ENCODE data around the gene UBE2H.

The UBE2H gene

GRCh38 chr7:129919492-129919891 lies 33.3 kb downstream of the UBE2H start:
- TF ChIP-seq ZNF274 (IDR thresholded peaks at IDR 0.05; ENCODE audit: low read depth, low read length) (no peak), YY1 (IDR thresholded peaks at IDR 0.05; ENCODE audit: insufficient read depth, insufficient read length) (no peak), SUZ12 (IDR thresholded peaks at IDR 0.05; ENCODE audit: extremely low read depth, insufficient read depth, insufficient read length) (no peak)
- Histone ChIP-seq H3K4me3 (ENCODE audit: insufficient read length, low read depth) (no peak overlapping the region), H3K9ac (ENCODE audit: insufficient read length, low read depth) (no peak overlapping the region), H3K27me3 (ENCODE audit: insufficient read depth, insufficient read length) (no peaks in the 10 kb centered on the region), H3K4me1 (ENCODE audit: insufficient read depth, insufficient read length) (peaks cover 3% of the 10 kb centered on the region), H3K9me3 (ENCODE audit: insufficient read depth, low read length) (no peaks in the 10 kb centered on the region), H3K36me3 (ENCODE audit: insufficient read depth, insufficient read length, low read length) (peaks cover 25% of the 10 kb centered on the region)
- DNase-seq (ENCODE audit: low read depth, low spot score), result no peak

GRCh38 chr7:129918922-129919321 lies 33.8 kb downstream of the UBE2H start:
- Histone ChIP-seq H3K27me3 (ENCODE audit: insufficient read depth, insufficient read length) (no peaks in the 10 kb centered on the region), H3K9ac (ENCODE audit: insufficient read length, low read depth) (no peak overlapping the region), H3K36me3 (ENCODE audit: insufficient read depth, insufficient read length, low read length) (peaks cover 22% of the 10 kb centered on the region), H3K4me1 (ENCODE audit: insufficient read depth, insufficient read length) (peaks cover 3% of the 10 kb centered on the region), H3K4me3 (ENCODE audit: insufficient read length, low read depth) (no peak overlapping the region), H3K9me3 (ENCODE audit: insufficient read depth, low read length) (no peaks in the 10 kb centered on the region)
- TF ChIP-seq YY1 (IDR thresholded peaks at IDR 0.05; ENCODE audit: insufficient read depth, insufficient read length), result no peak
- no peak for TF ChIP-seq SUZ12 (IDR thresholded peaks at IDR 0.05; ENCODE audit: extremely low read depth, insufficient read depth, insufficient read length)
- no peak for TF ChIP-seq ZNF274 (IDR thresholded peaks at IDR 0.05; ENCODE audit: low read depth, low read length)
- DNase-seq (ENCODE audit: low read depth, low spot score), result no peak

- H3K4me3 ChIP-seq (ENCODE audit: insufficient read length, low read depth), result no peak overlapping the region
- H3K4me1 ChIP-seq (ENCODE audit: insufficient read depth, insufficient read length), result peaks cover 3% of the 10 kb centered on the region
- TF ChIP-seq YY1 (IDR thresholded peaks at IDR 0.05; ENCODE audit: insufficient read depth, insufficient read length) (no peak), SUZ12 (IDR thresholded peaks at IDR 0.05; ENCODE audit: extremely low read depth, insufficient read depth, insufficient read length) (no peak), ZNF274 (IDR thresholded peaks at IDR 0.05; ENCODE audit: low read depth, low read length) (no peak)
- no peak for DNase-seq (ENCODE audit: low read depth, low spot score)
- H3K9me3 ChIP-seq (ENCODE audit: insufficient read depth, low read length), result no peaks in the 10 kb centered on the region
- H3K27me3 ChIP-seq (ENCODE audit: insufficient read depth, insufficient read length), result no peaks in the 10 kb centered on the region
- peaks cover 18% of the 10 kb centered on the region for H3K36me3 ChIP-seq (ENCODE audit: insufficient read depth, insufficient read length, low read length)
- no peak overlapping the region for H3K9ac ChIP-seq (ENCODE audit: insufficient read length, low read depth)
Observed at GRCh38 chr7:129917934-129918333, 34.8 kb downstream of the UBE2H start.

GRCh38 chr7:129914536-129915272 lies 38.1 kb downstream of the UBE2H start:
- no peaks in the 10 kb centered on the region for H3K27me3 ChIP-seq (ENCODE audit: insufficient read depth, insufficient read length)
- H3K4me3 ChIP-seq (ENCODE audit: insufficient read length, low read depth), result no peak overlapping the region
- H3K9ac ChIP-seq (ENCODE audit: insufficient read length, low read depth), result no peak overlapping the region
- no peaks in the 10 kb centered on the region for H3K9me3 ChIP-seq (ENCODE audit: insufficient read depth, low read length)
- TF ChIP-seq SUZ12 (IDR thresholded peaks at IDR 0.05; ENCODE audit: extremely low read depth, insufficient read depth, insufficient read length), result no peak
- no peak for TF ChIP-seq YY1 (IDR thresholded peaks at IDR 0.05; ENCODE audit: insufficient read depth, insufficient read length)
- TF ChIP-seq ZNF274 (IDR thresholded peaks at IDR 0.05; ENCODE audit: low read depth, low read length), result no peak
- DNase-seq (ENCODE audit: low read depth, low spot score), result no peak
- H3K36me3 ChIP-seq (ENCODE audit: insufficient read depth, insufficient read length, low read length), result peaks cover 8% of the 10 kb centered on the region
- H3K4me1 ChIP-seq (ENCODE audit: insufficient read depth, insufficient read length), result peaks cover 4% of the 10 kb centered on the region

GRCh38 chr7:129913428-129913827 lies 39.3 kb downstream of the UBE2H start:
- TF ChIP-seq ZNF274 (IDR thresholded peaks at IDR 0.05; ENCODE audit: low read depth, low read length), result no peak
- DNase-seq (ENCODE audit: low read depth, low spot score), result no peak
- Histone ChIP-seq H3K4me3 (ENCODE audit: insufficient read length, low read depth) (no peak overlapping the region), H3K9ac (ENCODE audit: insufficient read length, low read depth) (no peak overlapping the region), H3K27me3 (ENCODE audit: insufficient read depth, insufficient read length) (no peaks in the 10 kb centered on the region), H3K9me3 (ENCODE audit: insufficient read depth, low read length) (no peaks in the 10 kb centered on the region), H3K36me3 (ENCODE audit: insufficient read depth, insufficient read length, low read length) (no peaks in the 10 kb centered on the region), H3K4me1 (ENCODE audit: insufficient read depth, insufficient read length) (peaks cover 2% of the 10 kb centered on the region)

GRCh38 chr7:129911790-129912189 lies 41.0 kb downstream of the UBE2H start:
- DNase-seq (ENCODE audit: low read depth, low spot score), result no peak
- peaks cover 2% of the 10 kb centered on the region for H3K4me1 ChIP-seq (ENCODE audit: insufficient read depth, insufficient read length)
- H3K4me3 ChIP-seq (ENCODE audit: insufficient read length, low read depth), result no peak overlapping the region
- H3K36me3 ChIP-seq (ENCODE audit: insufficient read depth, insufficient read length, low read length), result peaks cover 2% of the 10 kb centered on the region
- H3K9ac ChIP-seq (ENCODE audit: insufficient read length, low read depth), result no peak overlapping the region
- H3K9me3 ChIP-seq (ENCODE audit: insufficient read depth, low read length), result no peaks in the 10 kb centered on the region
- H3K27me3 ChIP-seq (ENCODE audit: insufficient read depth, insufficient read length), result no peaks in the 10 kb centered on the region
- no peak for TF ChIP-seq SUZ12 (IDR thresholded peaks at IDR 0.05; ENCODE audit: extremely low read depth, insufficient read depth, insufficient read length)
- no peak for TF ChIP-seq ZNF274 (IDR thresholded peaks at IDR 0.05; ENCODE audit: low read depth, low read length)
- TF ChIP-seq YY1 (IDR thresholded peaks at IDR 0.05; ENCODE audit: insufficient read depth, insufficient read length), result no peak

- Histone ChIP-seq H3K9me3 (ENCODE audit: insufficient read depth, low read length) (no peaks in the 10 kb centered on the region), H3K9ac (ENCODE audit: insufficient read length, low read depth) (no peak overlapping the region), H3K36me3 (ENCODE audit: insufficient read depth, insufficient read length, low read length) (peaks cover 10% of the 10 kb centered on the region), H3K4me1 (ENCODE audit: insufficient read depth, insufficient read length) (peaks cover 2% of the 10 kb centered on the region), H3K27me3 (ENCODE audit: insufficient read depth, insufficient read length) (no peaks in the 10 kb centered on the region), H3K4me3 (ENCODE audit: insufficient read length, low read depth) (no peak overlapping the region)
- DNase-seq (ENCODE audit: low read depth, low spot score), result no peak
- TF ChIP-seq YY1 (IDR thresholded peaks at IDR 0.05; ENCODE audit: insufficient read depth, insufficient read length) (no peak), SUZ12 (IDR thresholded peaks at IDR 0.05; ENCODE audit: extremely low read depth, insufficient read depth, insufficient read length) (no peak), ZNF274 (IDR thresholded peaks at IDR 0.05; ENCODE audit: low read depth, low read length) (no peak)
Observed at GRCh38 chr7:129909669-129910068, 43.1 kb downstream of the UBE2H start.

Data from NT2/D1 (cell line).